RWPE2 (cell line): ENCODE results near the gene PLEKHN1.

Experiments used
- ATAC-seq: fragments of 200-7000 bp; cut with Tn5 transposase; 3 replicates; pipeline ENCODE4 v1.9.1; 2021; ENCODE audit warnings: low read depth
- DNase-seq: peaks from one replicate; pipeline ENCODE4 v3.0.0-alpha.2; 2020; ENCODE audit warnings: low spot score
- H3K27ac ChIP-seq: fragments of 450-650 bp; 2 replicates; pipeline ENCODE4 v1.5.1; 2017; ENCODE audit warnings: mild to moderate bottlenecking; ENCODE audit not compliant: poor library complexity, severe bottlenecking
- H3K27me3 ChIP-seq: fragments of 250-450 bp; sonication (Bioruptor Pico); 2 replicates; pipeline ENCODE4 v1.5.1; 2021; ENCODE audit warnings: mild to moderate bottlenecking, moderate library complexity; ENCODE audit not compliant: insufficient read depth, poor library complexity, severe bottlenecking
- H3K36me3 ChIP-seq: fragments of 250-450 bp; sonication (Bioruptor Pico); 2 replicates; pipeline ENCODE4 v1.5.1; 2020; ENCODE audit warnings: low read depth, mild to moderate bottlenecking, moderate library complexity
- H3K4me1 ChIP-seq: fragments of 250-450 bp; sonication (Bioruptor Pico); 2 replicates; pipeline ENCODE4 v1.5.1; 2021; ENCODE audit warnings: mild to moderate bottlenecking, moderate library complexity; ENCODE audit not compliant: insufficient read depth, poor library complexity, severe bottlenecking
- H3K4me3 ChIP-seq: fragments of 250-450 bp; sonication (Bioruptor Pico); 2 replicates; pipeline ENCODE4 v1.5.1; 2021; ENCODE audit warnings: mild to moderate bottlenecking, moderate library complexity; ENCODE audit not compliant: severe bottlenecking
- H3K9me3 ChIP-seq: fragments of 250-450 bp; sonication (Bioruptor Pico); 2 replicates; pipeline ENCODE4 v1.5.1; 2021; ENCODE audit warnings: mild to moderate bottlenecking, moderate library complexity; ENCODE audit not compliant: severe bottlenecking
- CTCF ChIP-seq: fragments of 450-650 bp; IDR thresholded peaks from one replicate; pipeline ENCODE4 v1.5.1; 2017; ENCODE audit warnings: mild to moderate bottlenecking, moderate library complexity; ENCODE audit not compliant: poor library complexity, severe bottlenecking

The PLEKHN1 gene

DNA sequence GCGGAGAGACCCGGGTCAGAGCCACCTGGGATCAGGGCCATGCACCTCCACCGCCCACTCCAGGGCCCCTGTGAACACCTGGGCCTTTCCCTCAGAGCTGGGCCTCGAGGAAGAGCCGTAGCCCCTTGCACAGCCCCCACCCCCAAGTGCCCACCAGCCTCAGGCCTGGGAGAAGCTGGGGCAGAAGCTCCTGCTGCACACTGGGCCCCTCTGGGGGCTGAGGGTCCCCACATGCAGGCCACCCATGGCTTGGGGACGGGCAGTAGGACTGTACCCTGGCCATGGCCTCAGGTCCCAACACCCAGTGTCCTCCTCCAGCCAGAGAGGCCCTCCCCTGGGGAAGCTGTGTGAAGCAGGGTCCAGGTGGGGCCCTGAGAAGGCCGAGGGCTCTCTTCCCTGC is 13.7 kb upstream of the PLEKHN1 start:
- Histone ChIP-seq H3K4me3 (no peak overlapping the region), H3K36me3 (peaks cover 83% of the 10 kb centered on the region), H3K4me1 (peaks cover under 1% of the 10 kb centered on the region), H3K27ac (no peak overlapping the region), H3K9me3 (no peaks in the 10 kb centered on the region), H3K27me3 (no peaks in the 10 kb centered on the region)
- DNase-seq, result no peak
- no peak for TF ChIP-seq CTCF
- ATAC-seq, result no peak

DNA sequence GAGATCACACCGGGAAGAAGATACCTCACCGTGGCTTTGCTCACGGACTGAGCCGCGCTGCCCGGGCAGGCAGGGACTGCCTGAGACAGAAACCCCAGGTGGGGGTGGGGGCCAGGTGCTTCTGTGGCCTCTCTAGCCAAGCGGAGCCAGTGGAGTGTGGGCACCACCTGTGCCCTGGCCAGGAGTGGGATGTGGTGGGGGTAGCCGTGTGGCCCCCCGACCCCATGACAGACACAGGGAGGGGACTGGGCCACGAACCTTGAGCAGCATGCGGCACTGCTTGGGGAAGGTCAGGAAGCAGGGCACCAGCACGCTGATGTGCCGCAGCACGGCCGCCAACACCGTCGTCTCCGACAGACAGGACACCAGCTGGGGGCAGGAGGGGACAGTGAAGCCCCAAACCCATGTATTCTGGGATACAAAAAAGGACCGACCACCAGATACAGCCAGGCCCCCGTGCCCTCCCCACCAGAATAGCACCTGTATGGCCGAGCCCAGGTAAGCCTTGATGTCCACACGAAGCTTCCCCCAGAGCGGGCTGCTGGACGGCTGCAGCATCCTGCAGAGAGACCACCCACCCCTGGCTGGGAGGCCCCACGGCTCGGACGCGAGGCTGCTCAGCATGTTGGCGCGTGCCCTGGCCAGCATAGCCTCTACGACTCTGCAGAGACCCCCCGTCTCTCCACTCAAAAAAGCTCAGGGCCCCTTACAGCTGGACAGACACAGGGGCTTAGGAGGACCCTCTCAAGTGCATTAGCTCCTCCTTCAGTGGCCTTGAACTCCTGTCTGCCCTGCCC is 12.6 kb upstream of the PLEKHN1 start:
- ATAC-seq, result no peak
- Histone ChIP-seq H3K27me3 (no peaks in the 10 kb centered on the region), H3K4me3 (no peak overlapping the region), H3K36me3 (peaks cover 74% of the 10 kb centered on the region), H3K9me3 (no peaks in the 10 kb centered on the region), H3K4me1 (peaks cover 7% of the 10 kb centered on the region), H3K27ac (no peak overlapping the region)
- TF ChIP-seq CTCF, result no peak
- DNase-seq, result no peak

DNA sequence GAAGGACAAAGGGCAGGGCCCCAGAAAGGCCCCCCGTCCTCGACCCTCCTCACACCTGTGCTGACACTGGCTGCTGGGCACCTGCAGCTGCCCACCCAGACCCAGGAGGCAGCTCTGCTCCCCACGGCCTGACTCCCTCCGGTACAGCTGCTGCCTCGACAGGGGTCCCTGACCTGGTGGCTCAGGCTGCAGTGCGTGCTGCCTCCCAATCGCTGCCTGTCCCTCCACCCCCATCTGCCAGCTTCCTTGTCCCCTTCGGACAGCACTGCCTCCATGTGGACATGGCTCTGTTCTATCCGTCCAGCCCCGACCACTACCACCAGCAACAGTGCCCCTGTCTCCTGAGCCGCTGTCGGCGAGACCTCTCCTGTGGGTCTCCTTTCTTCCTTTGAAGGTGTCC is 11.4 kb upstream of the PLEKHN1 start:
- Histone ChIP-seq H3K36me3 (peaks cover 63% of the 10 kb centered on the region), H3K4me3 (no peak overlapping the region), H3K9me3 (no peaks in the 10 kb centered on the region), H3K4me1 (peaks cover 7% of the 10 kb centered on the region), H3K27ac (no peak overlapping the region), H3K27me3 (no peaks in the 10 kb centered on the region)
- ATAC-seq (no peak), DNase-seq (no peak)
- no peak for TF ChIP-seq CTCF

DNA sequence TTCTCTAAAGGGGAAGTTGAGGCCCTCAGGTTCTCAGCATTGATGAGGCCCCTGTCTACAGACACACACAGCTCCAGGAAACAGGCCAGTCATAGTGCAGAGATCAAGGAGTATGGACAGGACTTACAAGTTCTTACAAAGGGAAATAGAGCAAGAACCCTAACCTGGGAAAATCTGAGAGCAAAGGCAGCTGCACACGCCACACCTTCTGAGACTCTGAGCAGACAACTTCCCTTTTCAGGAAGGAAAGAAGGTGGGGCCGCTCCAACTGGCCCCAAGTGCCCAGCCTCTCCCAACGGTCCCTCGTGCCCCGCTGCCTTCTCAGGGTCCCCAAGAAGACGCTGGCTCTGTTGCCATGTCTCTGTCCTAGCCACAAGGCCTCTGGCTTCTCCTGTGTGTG is 10.8 kb upstream of the PLEKHN1 start:
- TF ChIP-seq CTCF, result no peak
- H3K27ac ChIP-seq, result no peak overlapping the region
- no peaks in the 10 kb centered on the region for H3K9me3 ChIP-seq
- ATAC-seq, result no peak
- H3K27me3 ChIP-seq, result no peaks in the 10 kb centered on the region
- peaks cover 7% of the 10 kb centered on the region for H3K4me1 ChIP-seq
- no peak for DNase-seq
- no peak overlapping the region for H3K4me3 ChIP-seq
- H3K36me3 ChIP-seq, result peaks cover 58% of the 10 kb centered on the region

DNA sequence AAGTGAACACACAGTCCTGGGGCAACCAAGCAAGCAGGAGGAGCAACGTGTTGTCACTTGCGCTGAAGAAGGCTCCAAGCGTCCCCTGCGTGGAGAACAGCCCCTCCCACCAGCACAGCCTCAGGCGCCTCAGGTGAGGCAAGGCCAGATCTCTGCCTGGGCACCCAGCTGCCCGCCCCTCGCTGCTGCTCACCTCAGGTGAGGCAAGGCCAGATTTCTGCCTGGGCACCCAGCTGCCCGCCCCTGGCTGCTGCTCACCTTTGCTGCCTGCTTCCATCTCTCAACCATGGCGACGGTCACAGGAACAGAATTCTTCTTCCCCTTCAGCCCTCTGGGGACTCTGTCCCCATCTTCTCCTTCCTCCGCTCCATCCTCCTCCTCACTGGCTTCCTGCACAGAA is 9.6 kb upstream of the PLEKHN1 start:
- no peak for TF ChIP-seq CTCF
- ATAC-seq (no peak), DNase-seq (no peak)
- Histone ChIP-seq H3K4me3 (no peak overlapping the region), H3K27me3 (no peaks in the 10 kb centered on the region), H3K36me3 (peaks cover 46% of the 10 kb centered on the region), H3K9me3 (no peaks in the 10 kb centered on the region), H3K27ac (no peak overlapping the region), H3K4me1 (peaks cover 7% of the 10 kb centered on the region)
